ENCODE results near the gene TTYH3. TPM values are rescaled to one million over a fixed set of nuclear protein-coding genes. Genes with fewer than 3 reads are reported as not detected.

The TTYH3 gene
- total and polyA plus RNA-seq, 2 of the 13 experiments (the other 11 are each of a cell fraction or from before 2014, with no cell fraction given) = 26.3 to 50.0 TPM

DNA sequence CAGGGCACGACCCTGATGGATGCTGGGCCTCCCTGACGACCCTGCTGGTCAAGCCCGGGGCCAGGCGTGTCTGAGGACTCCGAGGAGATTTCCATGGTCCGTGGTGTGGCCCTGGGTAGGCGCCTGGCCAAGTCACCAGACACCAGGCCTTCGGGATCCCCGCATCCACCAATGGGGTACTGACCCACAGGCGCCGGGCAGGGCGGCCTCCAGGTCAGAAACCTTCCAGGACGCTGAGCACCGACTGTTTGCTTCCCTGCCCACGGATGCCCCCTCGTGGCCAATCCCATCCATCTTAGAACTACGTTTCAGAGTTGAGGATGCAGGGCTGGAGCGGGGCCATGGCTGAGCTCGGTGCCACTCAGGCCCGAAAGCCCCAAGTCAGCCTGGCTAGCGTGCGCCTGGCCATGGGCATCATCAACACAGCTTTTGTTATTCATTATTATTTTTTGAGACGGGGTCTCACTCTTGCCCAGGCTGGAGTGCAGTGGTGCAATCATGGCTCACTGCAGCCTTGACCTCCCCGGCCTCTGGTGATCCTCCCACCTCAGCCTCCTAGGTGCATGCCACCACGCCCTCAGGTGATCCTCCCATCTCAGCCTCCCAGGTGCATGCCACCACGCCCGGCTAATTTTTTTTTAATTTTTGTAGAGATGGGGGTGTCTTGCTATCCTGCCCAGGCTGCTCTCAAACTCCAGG lies 49.2 kb downstream of the TTYH3 start (continued):
- TF ChIP-seq CTCF (CRISPR knock-in tag; IDR thresholded peaks at IDR 0.05) = peak; percentile 94
- TF ChIP-seq SMC3 (IDR thresholded peaks at IDR 0.05; ENCODE audit: low read length) = peak; percentile 71
- no peak for TF ChIP-seq ZNF383 (CRISPR knock-in tag; IDR thresholded peaks at IDR 0.05; ENCODE audit: borderline replicate concordance)
- peak; percentile 67; the same call in 1 of the 2 replicates for TF ChIP-seq ZNF770 (CRISPR knock-in tag; IDR thresholded peaks at IDR 0.05)
- peak; percentile 31; the same call in 1 of the 2 replicates for TF ChIP-seq SAP130 (CRISPR knock-in tag; IDR thresholded peaks at IDR 0.05; ENCODE audit: low read depth)
- no peak for TF ChIP-seq ZFP90 (CRISPR knock-in tag; IDR thresholded peaks at IDR 0.05; ENCODE audit: borderline replicate concordance)
- 0 out of 2 replicates have a peak, but pooled peaks have one; percentile 17 for TF ChIP-seq ZMYM3 (CRISPR knock-in tag; IDR thresholded peaks at IDR 0.05)
- no peak for TF ChIP-seq SIN3A (IDR thresholded peaks at IDR 0.05; ENCODE audit: borderline replicate concordance, low read depth, low read length)
- TF ChIP-seq KDM2A (CRISPR knock-in tag; IDR thresholded peaks at IDR 0.05; ENCODE audit: borderline replicate concordance, low read depth) = peak; percentile 78
- TF ChIP-seq CEBPG (CRISPR knock-in tag; IDR thresholded peaks at IDR 0.05) = no peak
- TF ChIP-seq, protein P1, sequence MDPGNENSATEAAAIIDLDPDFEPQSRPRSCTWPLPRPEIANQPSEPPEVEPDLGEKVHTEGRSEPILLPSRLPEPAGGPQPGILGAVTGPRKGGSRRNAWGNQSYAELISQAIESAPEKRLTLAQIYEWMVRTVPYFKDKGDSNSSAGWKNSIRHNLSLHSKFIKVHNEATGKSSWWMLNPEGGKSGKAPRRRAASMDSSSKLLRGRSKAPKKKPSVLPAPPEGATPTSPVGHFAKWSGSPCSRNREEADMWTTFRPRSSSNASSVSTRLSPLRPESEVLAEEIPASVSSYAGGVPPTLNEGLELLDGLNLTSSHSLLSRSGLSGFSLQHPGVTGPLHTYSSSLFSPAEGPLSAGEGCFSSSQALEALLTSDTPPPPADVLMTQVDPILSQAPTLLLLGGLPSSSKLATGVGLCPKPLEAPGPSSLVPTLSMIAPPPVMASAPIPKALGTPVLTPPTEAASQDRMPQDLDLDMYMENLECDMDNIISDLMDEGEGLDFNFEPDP (CRISPR knock-in tag; conservative IDR thresholded peaks at IDR 0.05) = no peak
- TF ChIP-seq ARID4A (CRISPR knock-in tag; IDR thresholded peaks at IDR 0.05; ENCODE audit: borderline replicate concordance) = no peak
- TF ChIP-seq RBAK (CRISPR knock-in tag; IDR thresholded peaks at IDR 0.05) = no peak
- no peak for TF ChIP-seq EED (CRISPR knock-in tag; IDR thresholded peaks at IDR 0.05)
- TF ChIP-seq, protein P2, sequence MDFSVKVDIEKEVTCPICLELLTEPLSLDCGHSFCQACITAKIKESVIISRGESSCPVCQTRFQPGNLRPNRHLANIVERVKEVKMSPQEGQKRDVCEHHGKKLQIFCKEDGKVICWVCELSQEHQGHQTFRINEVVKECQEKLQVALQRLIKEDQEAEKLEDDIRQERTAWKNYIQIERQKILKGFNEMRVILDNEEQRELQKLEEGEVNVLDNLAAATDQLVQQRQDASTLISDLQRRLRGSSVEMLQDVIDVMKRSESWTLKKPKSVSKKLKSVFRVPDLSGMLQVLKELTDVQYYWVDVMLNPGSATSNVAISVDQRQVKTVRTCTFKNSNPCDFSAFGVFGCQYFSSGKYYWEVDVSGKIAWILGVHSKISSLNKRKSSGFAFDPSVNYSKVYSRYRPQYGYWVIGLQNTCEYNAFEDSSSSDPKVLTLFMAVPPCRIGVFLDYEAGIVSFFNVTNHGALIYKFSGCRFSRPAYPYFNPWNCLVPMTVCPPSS (IDR thresholded peaks at IDR 0.05) = no peak

Data from HepG2 (cell line).